Measurements from ENCODE around the gene LINGO3. TPM values are rescaled to one million over a fixed set of nuclear protein-coding genes. Genes with fewer than 3 reads are reported as not detected.

Gene LINGO3
- total and polyA plus RNA-seq, 2 of the 4 experiments (the other 2 are of a cell fraction), result not detected

- H2AFZ ChIP-seq (replicated peaks; ENCODE audit: low read length, poor library complexity), result peak overlapping the region; percentile 81
- in situ Hi-C loops (cut with MboI; ENCODE audit: low sequenced_read_pairs), result no loop called here
- H2BK20ac ChIP-seq (ENCODE audit: low read depth, low read length), result no peak overlapping the region
- no peak overlapping the region for H3K56ac ChIP-seq (ENCODE audit: extremely low read depth, insufficient read depth, low read length)
- dilution Hi-C loops (cut with HindIII; ENCODE audit: low sequenced_read_pairs, unreplicated experiment), result no loop called here
- no peaks in the 10 kb centered on the region for H3K36me3 ChIP-seq (ENCODE audit: control insufficient read depth, insufficient read depth, low read length)
- H4K8ac ChIP-seq (ENCODE audit: low read depth in 2 of 2, low read length in 2 of 2), result no peak overlapping the region
- peaks cover 2% of the 10 kb centered on the region; the same call in 1 of the 2 replicates for H3K4me1 ChIP-seq (ENCODE audit: control insufficient read depth, insufficient read depth, low read length)
- H3K9ac ChIP-seq (ENCODE audit: low read depth, low read length), result no peak overlapping the region
- H2BK5ac ChIP-seq (ENCODE audit: low read depth, low read length, poor library complexity, severe bottlenecking), result no peak overlapping the region
- H3K23ac ChIP-seq (ENCODE audit: low read depth, low read length), result no peak overlapping the region
- no TSS peak for BruUV-seq (replicated peaks)
- WGBS, 2 experiments (ENCODE audit: extremely low coverage in 2 of 2, insufficient read length in 1 of 2), result 33% methylated on average over 33 of the region's 62 CpGs; no CpG with 5 or more reads in 1 of the 2 experiments
- H3K14ac ChIP-seq (replicated peaks; ENCODE audit: low read depth, low read length), result no peak overlapping the region
- H2BK15ac ChIP-seq (ENCODE audit: low read depth, low read length), result no peak overlapping the region
- no peak overlapping the region; the same call in 1 of the 2 replicates for H3K4me2 ChIP-seq (ENCODE audit: low read depth, low read length)
- peaks cover 40% of the 10 kb centered on the region for H3K27me3 ChIP-seq (ENCODE audit: control insufficient read depth, insufficient read depth, low read length)
- H3K4ac ChIP-seq (ENCODE audit: low read depth, low read length), result no peak overlapping the region
- no peak overlapping the region for H3K27ac ChIP-seq (ENCODE audit: insufficient read depth, low read length)
- H3K9me1 ChIP-seq (ENCODE audit: insufficient read depth, low read length), result no peaks in the 10 kb centered on the region
- H2BK120ac ChIP-seq (ENCODE audit: low read depth, low read length), result no peak overlapping the region
- H3K4me3 ChIP-seq (ENCODE audit: insufficient read depth, low read depth, low read length), result no peak overlapping the region
- DNase-seq (peak; percentile 65), ATAC-seq (ENCODE audit: low read depth) (peak; percentile 54)
- no peak overlapping the region for H3K18ac ChIP-seq (ENCODE audit: low read depth, low read length)
- no peaks in the 10 kb centered on the region for H3K79me1 ChIP-seq (ENCODE audit: low read depth in 1 of 2, low read length in 2 of 2)
- H4K20me1 ChIP-seq (ENCODE audit: insufficient read depth, low read length), result no peaks in the 10 kb centered on the region
- intact Hi-C loops (cut with micrococcal nuclease), result no loop called here
- no peak overlapping the region for H4K91ac ChIP-seq (ENCODE audit: insufficient read depth, low read depth, low read length)
- no peak overlapping the region for H2AK5ac ChIP-seq (ENCODE audit: low read depth, low read length)
- POLR2A ChIA-PET (ENCODE audit: unreplicated experiment), result no interaction called here
- TF ChIP-seq USF2 (IDR thresholded peaks at IDR 0.05; ENCODE audit: low read depth, low read length), result 0 out of 2 replicates have a peak, but pooled peaks have one; percentile 3
- TF ChIP-seq CTCF (conservative IDR thresholded peaks at IDR 0.05; ENCODE audit: low read depth, low read length), result no peak
- no peak for TF ChIP-seq RFX5 (IDR thresholded peaks at IDR 0.05; ENCODE audit: low read depth, low read length)
- TF ChIP-seq CEBPB (IDR thresholded peaks at IDR 0.05; ENCODE audit: low read depth, low read length), result no peak
- H3K9me3 ChIP-seq (ENCODE audit: control insufficient read depth, insufficient read depth, low read length), result no peaks in the 10 kb centered on the region; the same call in 1 of the 2 replicates
- H2AK9ac ChIP-seq (replicated peaks; ENCODE audit: low read depth, low read length, poor library complexity), result peak overlapping the region; percentile 28
- no peak overlapping the region for H4K5ac ChIP-seq (ENCODE audit: low read depth, low read length)
- CTCF ChIA-PET, result interaction anchor here (0.6 kb wide), 1 partner anchor 28 kb away, joined by 5 read pairs; no protein-coding TSS in a partner anchor
Observed at GRCh38 chr19:2302319-2303210, 5.4 kb downstream of the LINGO3 start.
